GM21717 (cell line): ENCODE measurements around the gene KAT5.
"Not testable (repeated sequence)": the region's sequence is repeated elsewhere in the genome, so short reads cannot be mapped to it uniquely, and the experiment has no call there.

Experiments used
- ATAC-seq: cut with Tn5 transposase; IDR thresholded peaks from one replicate; pipeline ENCODE4 v1.9.1; 2021; ENCODE audit warnings: mild to moderate bottlenecking, moderate library complexity; ENCODE audit not compliant: unreplicated experiment

KAT5 gene

GRCh38 chr11:65711785-65712632 lies at the start of gene KAT5:
TSS of gene KAT5 (plus strand) at chr11:65712252. CDS start at chr11:65712268, 16 bp downstream.
- ATAC-seq, result peak; percentile 73

GRCh38 chr11:65662799-65663638 lies 49.0 kb upstream of the KAT5 start, which contains the start of gene RELA:
TSS of gene RELA (minus strand) at chr11:65662916. CDS start at chr11:65662832, 84 bp downstream.
- peak; percentile 54 for ATAC-seq

GRCh38 chr11:65663639-65664200 lies 48.3 kb upstream of the KAT5 start:
- ATAC-seq, result peak; percentile 13

- no peak for ATAC-seq
These were observed 39.7 kb upstream of the KAT5 start for GRCh38 chr11:65672180-65672860.

- ATAC-seq, result no peak
These were observed 39.1 kb upstream of the KAT5 start for GRCh38 chr11:65672982-65673381.

GRCh38 chr11:65680192-65680743 lies 31.8 kb upstream of the KAT5 start:
- ATAC-seq, result no peak

GRCh38 chr11:65683480-65683879 lies 28.6 kb upstream of the KAT5 start:
- ATAC-seq, result not testable (repeated sequence)

- no peak for ATAC-seq
These were observed 26.1 kb upstream of the KAT5 start for GRCh38 chr11:65685981-65686380.

GRCh38 chr11:65691847-65692246 lies 20.2 kb upstream of the KAT5 start:
- ATAC-seq, result not testable (repeated sequence)

GRCh38 chr11:65692367-65692766 lies 19.7 kb upstream of the KAT5 start:
- ATAC-seq, result no peak

GRCh38 chr11:65695459-65696241 lies 16.4 kb upstream of the KAT5 start:
- ATAC-seq, result no peak

- ATAC-seq, result no peak
These were observed 15.1 kb upstream of the KAT5 start for GRCh38 chr11:65696802-65697552.

GRCh38 chr11:65698205-65698604 lies 13.8 kb upstream of the KAT5 start:
- no peak for ATAC-seq

GRCh38 chr11:65699306-65699705 lies 12.7 kb upstream of the KAT5 start:
- no peak for ATAC-seq

GRCh38 chr11:65700399-65700798 lies 11.7 kb upstream of the KAT5 start:
- no peak for ATAC-seq

- no peak for ATAC-seq
These were observed 10.4 kb upstream of the KAT5 start for GRCh38 chr11:65701686-65702085.

GRCh38 chr11:65703846-65704245 lies 8.2 kb upstream of the KAT5 start:
- no peak for ATAC-seq

GRCh38 chr11:65706303-65706763 lies 5.7 kb upstream of the KAT5 start:
- not testable (repeated sequence) for ATAC-seq

GRCh38 chr11:65707002-65707401 lies 5.0 kb upstream of the KAT5 start:
- not testable (repeated sequence) for ATAC-seq
